Naive thymus-derived CD8-positive, alpha-beta T cell (primary cell): ENCODE results near the gene F11R. TPM values are rescaled to one million over a fixed set of nuclear protein-coding genes. Genes with fewer than 3 reads are reported as not detected.

Experiments
- polyA plus RNA-seq, 3 donors: library from polyadenylated mRNA; unstranded; fragments of 300-500 nt; fragmentation: Illumina TruSeq; gene quantifications; one replicate each; pipeline ENCODE4 v1.2.3, GENCODE V29; 2021
- total RNA-seq, 8 experiments: library from RNA in 2 of 8; stranded (reverse) in 2 of 8; gene quantifications; one replicate each; pipeline ENCODE4 v1.2.3 and lab custom pipeline; 2021 to 2026

Gene F11R
- total and polyA plus RNA-seq, 5 experiments from 2014 or later: 6.7 to 16.4 (median 9.0) TPM

Other genes with a start within 250 kb of the F11R start
- 100 to 1,000 TPM; 150 to 156 TPM for gene LY9, start 225.0 kb downstream of the F11R start, total RNA-seq
- 100 to 1,000 TPM; 167 to 223 (median 189) TPM for gene LY9, start 225.0 kb downstream of the F11R start, polyA plus RNA-seq
- gene CD244, start 158.3 kb downstream of the F11R start, total RNA-seq: under 1 TPM; 0.62 to 0.66 TPM
- 10 to 100 TPM; 11.7 to 82.2 (median 16.1) TPM for gene CD244, start 158.3 kb downstream of the F11R start, polyA plus RNA-seq
- gene ITLN1, start 136.0 kb downstream of the F11R start, total RNA-seq: not detected
- not detected for gene ITLN1, start 136.0 kb downstream of the F11R start, polyA plus RNA-seq
- gene ITLN2, start 66.3 kb downstream of the F11R start, total RNA-seq: not detected
- gene ITLN2, start 66.3 kb downstream of the F11R start, polyA plus RNA-seq: not detected
- gene TSTD1, start 17.8 kb upstream of the F11R start, total RNA-seq: 100 to 1,000 TPM; 100 to 108 TPM
- gene TSTD1, start 17.8 kb upstream of the F11R start, polyA plus RNA-seq: 100 to 1,000 TPM; 342 to 508 (median 412) TPM
- 100 to 1,000 TPM; 107 to 118 TPM for gene USF1, start 24.8 kb upstream of the F11R start, total RNA-seq
- gene USF1, start 24.8 kb upstream of the F11R start, polyA plus RNA-seq: 10 to 100 TPM in 1 of 3 donors, 1 to 10 TPM in 2; 4.3 to 11.1 (median 7.4) TPM
- 100 to 1,000 TPM; 220 to 233 TPM for gene ARHGAP30, start 48.7 kb upstream of the F11R start, total RNA-seq
- gene ARHGAP30, start 48.7 kb upstream of the F11R start, polyA plus RNA-seq: 100 to 1,000 TPM; 110 to 207 (median 136) TPM
- gene NECTIN4, start 68.4 kb upstream of the F11R start, total RNA-seq: not detected
- not detected for gene NECTIN4, start 68.4 kb upstream of the F11R start, polyA plus RNA-seq
- under 1 TPM; 0.60 to 0.96 TPM for gene KLHDC9, start 77.2 kb upstream of the F11R start, total RNA-seq
- 1 to 10 TPM in 1 of 3 donors, under 1 TPM in 2; 0.30 to 1.5 (median 0.62) TPM for gene KLHDC9, start 77.2 kb upstream of the F11R start, polyA plus RNA-seq
- gene PFDN2, start 96.9 kb upstream of the F11R start, total RNA-seq: 10 to 100 TPM; 37.9 to 41.4 TPM
- gene PFDN2, start 96.9 kb upstream of the F11R start, polyA plus RNA-seq: 10 to 100 TPM; 74.6 to 91.3 (median 86.0) TPM
- 10 to 100 TPM; 43.5 to 46.4 TPM for gene NIT1, start 97.0 kb upstream of the F11R start, total RNA-seq
- gene NIT1, start 97.0 kb upstream of the F11R start, polyA plus RNA-seq: 10 to 100 TPM; 16.8 to 25.0 (median 18.3) TPM
- gene DEDD, start 111.5 kb upstream of the F11R start, total RNA-seq: 10 to 100 TPM; 35.3 to 38.6 TPM
- gene DEDD, start 111.5 kb upstream of the F11R start, polyA plus RNA-seq: 10 to 100 TPM; 29.0 to 35.4 (median 29.3) TPM
- 100 to 1,000 TPM; 116 to 118 TPM for gene UFC1, start 132.8 kb upstream of the F11R start, total RNA-seq
- 100 to 1,000 TPM; 148 to 158 (median 155) TPM for gene UFC1, start 132.8 kb upstream of the F11R start, polyA plus RNA-seq
- gene USP21, start 138.3 kb upstream of the F11R start, total RNA-seq: 10 to 100 TPM; 59.2 to 63.8 TPM
- 10 to 100 TPM; 13.8 to 31.4 (median 14.6) TPM for gene USP21, start 138.3 kb upstream of the F11R start, polyA plus RNA-seq
- gene PPOX, start 145.3 kb upstream of the F11R start, total RNA-seq: 10 to 100 TPM; 76.2 to 82.1 TPM
- 10 to 100 TPM; 12.0 to 17.8 (median 15.7) TPM for gene PPOX, start 145.3 kb upstream of the F11R start, polyA plus RNA-seq
- gene B4GALT3, start 156.4 kb upstream of the F11R start, total RNA-seq: 10 to 100 TPM; 81.0 to 97.4 TPM
- 10 to 100 TPM; 35.4 to 49.9 (median 37.6) TPM for gene B4GALT3, start 156.4 kb upstream of the F11R start, polyA plus RNA-seq
- gene ADAMTS4, start 177.9 kb upstream of the F11R start, total RNA-seq: 1 to 10 TPM; 4.8 to 7.0 TPM
- under 1 TPM; 0.07 to 0.34 (median 0.22) TPM for gene ADAMTS4, start 177.9 kb upstream of the F11R start, polyA plus RNA-seq
- 100 to 1,000 TPM; 126 to 127 TPM for gene NDUFS2, start 181.2 kb upstream of the F11R start, total RNA-seq
- gene NDUFS2, start 181.2 kb upstream of the F11R start, polyA plus RNA-seq: 100 to 1,000 TPM in 1 of 3 donors, 10 to 100 TPM in 2; 78.6 to 106 (median 95.4) TPM
- gene FCER1G, start 194.1 kb upstream of the F11R start, total RNA-seq: 10 to 100 TPM; 27.7 to 31.8 TPM
- 100 to 1,000 TPM in 1 of 3 donors, 10 to 100 TPM in 2; 67.1 to 107 (median 84.4) TPM for gene FCER1G, start 194.1 kb upstream of the F11R start, polyA plus RNA-seq
- gene APOA2, start 202.5 kb upstream of the F11R start, total RNA-seq: not detected
- not detected for gene APOA2, start 202.5 kb upstream of the F11R start, polyA plus RNA-seq
- 10 to 100 TPM in 1 of 2 experiments, 1 to 10 TPM in 1; 9.6 to 11.3 TPM for gene TOMM40L, start 204.9 kb upstream of the F11R start, total RNA-seq
- 1 to 10 TPM; 4.9 to 8.1 (median 8.0) TPM for gene TOMM40L, start 204.9 kb upstream of the F11R start, polyA plus RNA-seq
- gene NR1I3, start 217.1 kb upstream of the F11R start, total RNA-seq: not detected
- gene NR1I3, start 217.1 kb upstream of the F11R start, polyA plus RNA-seq: under 1 TPM in 1 of 3 donors, not detected in 2; 0.19 TPM
- gene PCP4L1, start 237.6 kb upstream of the F11R start, total RNA-seq: not detected
- gene PCP4L1, start 237.6 kb upstream of the F11R start, polyA plus RNA-seq: not detected